Naive B cell (primary cell): Measurements from ENCODE around the gene YARS2. TPM values are rescaled to one million over a fixed set of nuclear protein-coding genes. Genes with fewer than 3 reads are reported as not detected.

ENCODE experiments used
- ATAC-seq, 2 donors: fragments of 150-1000 bp; cut with Tn5 transposase; 2 replicates each; pipeline ENCODE4 v1.10.0; 2021; ENCODE audit warnings: low read depth in 2 of 2, mild to moderate bottlenecking in 2 of 2, moderate library complexity in 2 of 2
- DNase-seq: peaks from one replicate; pipeline ENCODE4 v3.0.0; 2022
- H3K27ac Mint-ChIP-seq, 6 donors: one replicate each; pipeline ENCODE4 v1.8.0; 2020 to 2022; ENCODE audit warnings: mild to moderate bottlenecking in 6 of 6, mixed read lengths in 6 of 6, moderate library complexity in 5 of 6, inconsistent platforms in 2 of 6
- H3K27me3 Mint-ChIP-seq, 3 donors: one replicate each; pipeline ENCODE4 v1.8.0; 2021 to 2022; ENCODE audit warnings: mixed read lengths in 3 of 3, mild to moderate bottlenecking in 1 of 3
- H3K36me3 Mint-ChIP-seq, 2 donors: one replicate each; pipeline ENCODE4 v1.8.0; 2020 to 2022; ENCODE audit warnings: mixed read lengths in 2 of 2, inconsistent platforms in 1 of 2, mild to moderate bottlenecking in 1 of 2
- H3K4me1 Mint-ChIP-seq, 3 donors: one replicate each; pipeline ENCODE4 v1.8.0; 2020 to 2022; ENCODE audit warnings: mixed read lengths in 3 of 3, inconsistent platforms in 1 of 3, mild to moderate bottlenecking in 1 of 3, moderate library complexity in 1 of 3
- H3K4me3 Mint-ChIP-seq, 8 donors: one replicate each; pipeline ENCODE4 v1.8.0; 2020 to 2022; ENCODE audit warnings: mild to moderate bottlenecking in 8 of 8, mixed read lengths in 8 of 8, moderate library complexity in 8 of 8, inconsistent platforms in 2 of 8
- H3K9me3 Mint-ChIP-seq, 7 donors: one replicate each; pipeline ENCODE4 v1.8.0; 2020 to 2022; ENCODE audit warnings: mixed read lengths in 7 of 7, mild to moderate bottlenecking in 5 of 7, inconsistent platforms in 2 of 7, moderate library complexity in 1 of 7
- polyA plus RNA-seq, 6 donors: library from polyadenylated mRNA; unstranded; fragments of 300-500 nt; fragmentation: Illumina TruSeq; gene quantifications; one replicate each; pipeline ENCODE4 v1.2.3, GENCODE V29; 2021; ENCODE audit warnings: low read depth in 6 of 6

Gene YARS2
- polyA plus RNA-seq, 6 donors from 2014 or later, result 7.8 to 19.2 (median 13.0) TPM

DNA sequence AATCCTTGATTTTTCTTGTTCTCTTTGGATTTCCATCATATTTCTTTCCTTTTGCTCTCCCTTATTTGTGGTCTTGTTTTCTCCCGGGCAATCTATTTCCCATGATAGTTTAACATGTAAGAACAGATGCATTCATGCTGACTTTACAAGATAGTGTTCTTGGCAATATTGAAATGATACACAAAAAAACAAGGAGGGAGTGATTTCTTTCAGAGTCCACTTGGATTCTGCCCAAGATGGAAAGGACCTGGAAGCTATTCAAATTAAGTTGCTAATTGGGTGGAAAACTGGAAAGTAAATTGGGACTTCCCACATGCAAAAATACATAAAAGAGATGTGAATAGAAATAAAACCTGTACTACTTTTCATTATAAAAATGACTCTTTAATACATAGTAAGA lies 14.4 kb upstream of the YARS2 start:
- no peak overlapping the region for H3K27ac Mint-ChIP-seq
- H3K4me3 Mint-ChIP-seq, result no peak overlapping the region
- no peaks in the 10 kb centered on the region for H3K36me3 Mint-ChIP-seq
- ATAC-seq (no peak), DNase-seq (no peak)
- H3K4me1 Mint-ChIP-seq, result no peaks in the 10 kb centered on the region
- H3K9me3 Mint-ChIP-seq, result no peaks in the 10 kb centered on the region
- peaks cover 32 to 55% (median 46%) of the 10 kb centered on the region in 3 donors for H3K27me3 Mint-ChIP-seq

DNA sequence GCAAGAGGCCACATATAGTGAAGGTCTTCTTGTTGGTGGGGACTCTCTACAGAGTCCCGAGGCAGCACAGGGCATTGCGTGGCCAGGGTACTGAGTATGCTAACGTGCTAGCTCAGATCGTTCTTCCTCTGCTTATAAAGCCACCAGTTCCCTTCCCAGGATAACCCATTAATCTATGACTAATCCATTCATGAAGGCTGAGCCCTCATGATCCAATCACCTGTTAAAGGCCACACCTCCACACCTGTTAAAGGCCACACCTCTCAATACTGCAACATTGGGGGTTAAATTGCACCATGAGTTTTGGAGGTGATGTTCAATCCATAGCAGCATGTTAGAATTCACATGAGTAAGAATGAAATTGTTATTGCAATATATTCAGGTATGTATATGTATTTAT lies 12.8 kb upstream of the YARS2 start:
- Mint-ChIP-seq H3K27ac (no peak overlapping the region), H3K4me1 (no peaks in the 10 kb centered on the region), H3K9me3 (no peaks in the 10 kb centered on the region)

GRCh38 chr12:32765906-32766305 lies 10.2 kb upstream of the YARS2 start:
- Mint-ChIP-seq H3K27me3 (peaks cover 20 to 38% (median 26%) of the 10 kb centered on the region in 3 donors), H3K4me1 (peaks cover 12 to 20% (median 13%) of the 10 kb centered on the region in 3 donors), H3K36me3 (no peaks in the 10 kb centered on the region), H3K27ac (no peak overlapping the region), H3K4me3 (no peak overlapping the region), H3K9me3 (no peaks in the 10 kb centered on the region)
- no peak for ATAC-seq
- no peak for DNase-seq

More for the DNA sequence above, 12.8 kb upstream of the YARS2 start:
- Mint-ChIP-seq H3K27me3 (peaks cover 26 to 49% (median 41%) of the 10 kb centered on the region in 3 donors), H3K36me3 (no peaks in the 10 kb centered on the region), H3K4me3 (no peak overlapping the region)
- ATAC-seq (no peak), DNase-seq (no peak)

GRCh38 chr12:32761716-32762115 lies 6.0 kb upstream of the YARS2 start:
- ATAC-seq, result peak; percentile 74 to 84
- H3K4me1 Mint-ChIP-seq, result peaks cover 12 to 20% (median 13%) of the 10 kb centered on the region in 3 donors

GRCh38 chr12:32757157-32757556 lies 1.5 kb upstream of the YARS2 start:
- Mint-ChIP-seq H3K27me3 (no peaks in the 10 kb centered on the region), H3K4me1 (peaks cover 26 to 33% (median 30%) of the 10 kb centered on the region in 3 donors), H3K36me3 (no peaks in the 10 kb centered on the region), H3K4me3 (peak overlapping the region in 1 of 8 donors; percentile 95), H3K27ac (no peak overlapping the region), H3K9me3 (no peaks in the 10 kb centered on the region)
- no peak for ATAC-seq
- no peak for DNase-seq

More at GRCh38 chr12:32761716-32762115, 6.0 kb upstream of the YARS2 start:
- H3K36me3 Mint-ChIP-seq, result no peaks in the 10 kb centered on the region
- no peaks in the 10 kb centered on the region for H3K9me3 Mint-ChIP-seq
- peak overlapping the region in 4 of 6 donors; percentile 1 to 85 (median 30) for H3K27ac Mint-ChIP-seq
- H3K4me3 Mint-ChIP-seq, result peak overlapping the region in 2 of 8 donors; percentile 26 to 51
- DNase-seq, result peak; percentile 33
- H3K27me3 Mint-ChIP-seq, result peaks cover 0 to under 1% (median under 1%) of the 10 kb centered on the region in 3 donors

DNA sequence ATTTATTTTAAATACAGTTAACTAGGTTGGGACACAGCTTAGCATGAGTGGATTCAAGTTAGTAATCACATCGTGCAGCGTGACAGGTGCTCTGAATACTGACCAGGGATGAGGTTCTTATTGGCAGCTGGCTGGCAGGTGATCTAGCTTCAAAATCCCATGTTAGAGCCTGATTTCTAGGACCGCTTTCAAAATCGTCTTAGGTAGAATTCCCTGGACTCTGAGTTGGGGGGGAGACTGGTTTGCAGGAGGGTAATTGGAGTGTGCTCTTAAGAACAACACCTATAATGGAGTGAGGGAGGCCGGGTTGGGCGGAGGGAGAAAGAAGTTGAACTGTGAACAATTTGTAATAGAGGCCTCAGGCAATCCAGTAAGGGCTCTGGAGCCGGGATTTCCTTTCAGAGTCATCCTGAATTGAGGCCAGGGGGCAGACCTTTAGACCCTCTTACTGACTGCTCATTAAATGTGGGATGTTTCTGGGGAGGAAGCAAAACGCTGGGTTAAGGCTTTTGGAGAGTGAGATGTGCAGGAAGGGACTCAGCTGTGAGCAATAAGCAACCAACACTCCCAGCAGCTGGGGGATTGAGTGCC lies 874 bp upstream of the YARS2 start:
- H3K9me3 Mint-ChIP-seq, result no peaks in the 10 kb centered on the region
- ATAC-seq (no peak), DNase-seq (no peak)
- peak overlapping the region in 5 of 6 donors; percentile 75 to 96 (median 82) for H3K27ac Mint-ChIP-seq
- peaks cover 20 to 27% (median 24%) of the 10 kb centered on the region in 3 donors for H3K4me1 Mint-ChIP-seq
- H3K4me3 Mint-ChIP-seq, result peak overlapping the region; percentile 90 to 97 (median 95)
- no peaks in the 10 kb centered on the region for H3K27me3 Mint-ChIP-seq
- H3K36me3 Mint-ChIP-seq, result no peaks in the 10 kb centered on the region

DNA sequence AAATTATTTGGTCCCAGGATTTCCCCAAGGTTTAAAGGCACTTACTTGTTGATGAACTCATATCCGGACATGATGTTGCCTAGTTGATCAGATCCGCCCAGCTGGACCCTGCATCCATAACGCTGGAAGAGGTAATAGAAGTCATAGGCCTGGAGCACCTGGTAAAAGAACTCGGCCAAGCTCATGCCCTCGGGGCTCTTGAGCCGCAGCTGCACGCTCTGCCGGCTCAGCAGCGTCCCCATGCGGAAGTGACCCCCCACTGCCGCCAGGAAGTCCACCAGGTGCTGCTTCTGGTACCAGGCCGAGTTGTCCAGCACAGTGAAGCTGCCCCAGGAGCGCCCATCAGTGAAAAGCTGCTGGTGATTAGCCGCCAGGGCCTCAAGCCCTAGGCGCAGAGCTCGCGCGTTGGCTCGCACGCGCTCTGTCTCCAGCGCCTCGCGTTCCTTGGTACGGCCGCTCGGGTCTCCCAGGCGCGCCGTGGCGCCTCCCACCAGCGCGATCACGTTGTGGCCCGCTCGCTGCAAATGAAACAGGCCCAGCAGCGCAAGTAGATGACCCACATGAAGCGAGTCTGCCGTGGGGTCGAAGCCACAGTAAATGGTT lies 545 bp downstream of the YARS2 start:
- Mint-ChIP-seq H3K9me3 (no peaks in the 10 kb centered on the region), H3K36me3 (no peaks in the 10 kb centered on the region), H3K4me3 (peak overlapping the region; percentile 90 to 97 (median 95)), H3K27ac (peak overlapping the region; percentile 81 to 96 (median 89)), H3K27me3 (no peaks in the 10 kb centered on the region), H3K4me1 (peaks cover 15 to 20% (median 17%) of the 10 kb centered on the region in 3 donors)
- ATAC-seq, result peak; percentile 66 to 67
- peak; percentile 65 for DNase-seq

- H3K9me3 Mint-ChIP-seq, result no peaks in the 10 kb centered on the region
- no peaks in the 10 kb centered on the region for H3K27me3 Mint-ChIP-seq
- H3K4me3 Mint-ChIP-seq, result peak overlapping the region; percentile 83 to 97 (median 94)
- peak overlapping the region; percentile 55 to 96 (median 76) for H3K27ac Mint-ChIP-seq
- ATAC-seq, result no peak
- H3K4me1 Mint-ChIP-seq, result peaks cover 15 to 20% (median 17%) of the 10 kb centered on the region in 3 donors
- H3K36me3 Mint-ChIP-seq, result no peaks in the 10 kb centered on the region
- no peak for DNase-seq
Observed at GRCh38 chr12:32754111-32754510, 1.6 kb downstream of the YARS2 start.

DNA sequence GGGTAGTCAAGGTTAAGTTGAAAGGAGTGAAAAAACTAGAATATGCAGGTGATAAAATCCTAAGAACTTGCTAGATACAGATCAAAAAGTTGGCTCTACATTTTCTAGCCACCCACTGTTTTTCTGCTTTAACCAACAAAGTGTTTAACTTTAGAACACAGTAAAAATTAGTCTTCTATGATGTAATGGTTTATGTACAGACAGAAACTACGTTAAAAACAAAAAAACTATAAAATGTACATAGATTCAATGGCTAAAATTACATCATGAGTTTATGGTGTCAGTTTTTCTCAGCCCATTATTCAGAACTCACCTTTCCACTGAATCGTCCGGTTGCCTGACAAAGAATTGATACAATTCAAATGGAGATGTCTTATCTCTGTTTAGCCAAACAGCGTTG lies 2.1 kb downstream of the YARS2 start:
- Mint-ChIP-seq H3K9me3 (no peaks in the 10 kb centered on the region), H3K27ac (peak overlapping the region in 3 of 6 donors; percentile 5 to 96 (median 87)), H3K36me3 (no peaks in the 10 kb centered on the region), H3K27me3 (no peaks in the 10 kb centered on the region), H3K4me3 (peak overlapping the region in 4 of 8 donors; percentile 35 to 97 (median 96)), H3K4me1 (peaks cover 15 to 20% (median 17%) of the 10 kb centered on the region in 3 donors)
- ATAC-seq (no peak), DNase-seq (no peak)

DNA sequence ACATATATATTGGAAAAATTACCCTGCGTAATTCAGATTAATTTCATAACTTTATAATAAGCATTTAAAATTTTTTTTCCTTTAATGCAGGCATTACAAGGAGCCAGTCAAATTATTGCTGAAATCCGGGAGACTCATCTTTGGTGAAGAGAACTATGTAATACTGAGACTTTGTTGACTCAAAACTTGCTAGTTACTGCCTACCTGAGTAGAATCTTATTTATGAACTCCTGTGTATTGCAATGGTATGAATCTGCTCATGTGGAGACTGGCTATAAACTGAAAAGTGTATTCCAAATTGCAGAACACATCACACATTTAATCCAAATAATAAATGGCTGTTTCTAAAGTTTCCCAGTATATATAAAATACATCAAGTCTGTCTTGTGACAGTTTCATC lies 12.4 kb downstream of the YARS2 start:
- no peak for ATAC-seq
- DNase-seq, result no peak
- Mint-ChIP-seq H3K36me3 (peaks cover 0 to 6% of the 10 kb centered on the region in 2 donors), H3K27me3 (no peaks in the 10 kb centered on the region), H3K9me3 (no peaks in the 10 kb centered on the region), H3K4me3 (no peak overlapping the region), H3K4me1 (peaks cover 0 to 4% (median 0%) of the 10 kb centered on the region in 3 donors), H3K27ac (no peak overlapping the region)

DNA sequence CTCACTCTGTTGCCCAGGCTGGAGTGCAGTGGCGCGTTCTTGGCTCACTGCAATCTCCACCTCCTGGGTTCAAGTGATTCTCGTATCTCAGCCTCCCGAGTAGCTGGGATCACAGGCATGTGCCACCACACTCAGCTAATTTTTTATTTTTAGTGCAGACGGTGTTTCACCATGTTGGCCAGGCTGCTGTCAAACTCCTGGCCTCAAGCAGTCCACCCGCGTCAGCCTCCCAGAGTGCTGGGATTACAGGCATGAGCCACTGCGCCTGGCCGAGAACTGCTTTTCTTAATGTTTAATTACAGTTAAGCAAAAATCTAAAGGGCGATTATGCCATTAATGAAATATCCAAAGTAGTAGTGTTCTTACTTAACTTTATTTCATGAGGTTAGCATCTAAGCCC lies 13.6 kb downstream of the YARS2 start:
- Mint-ChIP-seq H3K9me3 (no peaks in the 10 kb centered on the region), H3K4me1 (no peaks in the 10 kb centered on the region), H3K27ac (peak overlapping the region in 1 of 6 donors; percentile 52), H3K27me3 (no peaks in the 10 kb centered on the region), H3K4me3 (no peak overlapping the region), H3K36me3 (peaks cover 0 to 3% of the 10 kb centered on the region in 2 donors)
- DNase-seq (no peak), ATAC-seq (no peak)

DNA sequence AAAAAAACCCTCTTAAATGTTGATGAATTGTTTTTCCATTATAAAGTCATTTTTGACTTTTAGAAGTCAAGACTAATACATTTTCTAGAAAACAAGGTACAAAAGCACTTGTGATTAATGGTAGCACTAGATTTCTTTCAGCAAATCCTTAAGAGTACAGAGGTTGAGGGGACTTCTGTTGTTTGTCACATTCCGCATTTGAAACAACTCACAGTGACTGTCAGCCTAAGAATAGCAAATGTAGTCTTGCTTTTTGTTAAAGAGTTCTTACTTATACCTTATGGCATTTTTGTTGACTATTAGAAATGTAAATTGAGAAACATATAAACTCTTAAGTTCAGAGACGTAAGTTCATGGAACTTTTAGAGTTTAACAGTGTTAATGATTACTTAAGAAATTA lies 16.4 kb downstream of the YARS2 start:
- H3K36me3 Mint-ChIP-seq, result peaks cover 0 to 3% of the 10 kb centered on the region in 2 donors
- peak overlapping the region in 1 of 6 donors; percentile 16 for H3K27ac Mint-ChIP-seq
- H3K27me3 Mint-ChIP-seq, result no peaks in the 10 kb centered on the region
- H3K4me1 Mint-ChIP-seq, result no peaks in the 10 kb centered on the region
- ATAC-seq (no peak), DNase-seq (no peak)
- H3K4me3 Mint-ChIP-seq, result no peak overlapping the region
- no peaks in the 10 kb centered on the region for H3K9me3 Mint-ChIP-seq

GRCh38 chr12:32737715-32738114 lies 18.0 kb downstream of the YARS2 start:
- Mint-ChIP-seq H3K4me1 (no peaks in the 10 kb centered on the region), H3K27me3 (no peaks in the 10 kb centered on the region), H3K36me3 (peaks cover 0 to 3% of the 10 kb centered on the region in 2 donors), H3K27ac (peak overlapping the region in 2 of 6 donors; percentile 51 to 80), H3K4me3 (no peak overlapping the region), H3K9me3 (no peaks in the 10 kb centered on the region)
- no peak for DNase-seq
- no peak for ATAC-seq

DNA sequence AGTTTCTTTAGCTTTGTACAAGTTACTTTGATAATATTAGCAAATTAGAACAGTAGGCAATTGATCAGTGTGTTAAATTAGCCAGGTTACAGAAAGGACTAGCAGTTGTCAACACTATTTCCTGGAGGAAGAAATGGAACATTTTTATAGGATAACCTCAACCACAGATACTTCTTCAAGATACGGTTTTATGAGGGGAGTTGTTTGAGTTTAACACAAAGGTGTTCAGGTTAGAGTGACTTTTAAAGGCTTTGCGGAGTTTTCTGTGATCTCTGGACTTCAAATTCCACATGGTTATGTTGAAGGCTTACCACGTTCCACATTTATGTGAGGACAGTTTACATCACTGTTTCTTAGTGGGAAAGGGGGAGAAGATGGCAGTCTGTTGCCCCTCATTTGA lies 19.3 kb downstream of the YARS2 start:
- no peaks in the 10 kb centered on the region for H3K9me3 Mint-ChIP-seq
- no peak for ATAC-seq
- H3K27ac Mint-ChIP-seq, result peak overlapping the region in 2 of 6 donors; percentile 12 to 55
- no peaks in the 10 kb centered on the region for H3K4me1 Mint-ChIP-seq
- H3K27me3 Mint-ChIP-seq, result no peaks in the 10 kb centered on the region
- peaks cover 2 to 3% of the 10 kb centered on the region in 2 donors for H3K36me3 Mint-ChIP-seq
- H3K4me3 Mint-ChIP-seq, result no peak overlapping the region
- DNase-seq, result no peak
